Fibroblast of skin of abdomen (primary cell): Measurements from ENCODE around the gene GKN2.
A peak's percentile ranks its signal among the peaks of the same experiment; 100 is the strongest.
"Not testable (repeated sequence)": the region's sequence is repeated elsewhere in the genome, so short reads cannot be mapped to it uniquely, and the experiment has no call there.

ENCODE experiments used
- DNase-seq: peaks from one replicate; pipeline ENCODE4 v3.0.0-alpha.2; 2013

The GKN2 gene

DNA sequence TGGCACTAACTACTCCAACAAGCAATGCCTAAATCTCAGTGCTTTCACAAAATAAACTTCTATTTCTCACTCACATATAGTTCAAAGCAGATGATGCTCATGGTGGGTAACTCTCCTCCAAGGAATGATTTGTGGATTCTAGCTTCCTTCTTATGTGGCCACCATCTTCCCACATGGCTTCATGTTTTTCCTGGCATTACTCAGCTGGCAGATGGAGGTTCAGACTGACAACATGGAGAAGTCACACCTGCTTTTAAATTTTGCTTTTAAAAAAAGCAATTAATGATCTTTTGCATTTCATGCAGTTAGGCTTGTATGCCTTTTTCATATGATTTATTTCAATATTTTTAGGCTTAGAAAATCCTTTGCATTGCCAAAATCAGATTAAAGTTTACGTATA, 6.3 kb upstream of the GKN2 start:
- no peak for DNase-seq

DNA sequence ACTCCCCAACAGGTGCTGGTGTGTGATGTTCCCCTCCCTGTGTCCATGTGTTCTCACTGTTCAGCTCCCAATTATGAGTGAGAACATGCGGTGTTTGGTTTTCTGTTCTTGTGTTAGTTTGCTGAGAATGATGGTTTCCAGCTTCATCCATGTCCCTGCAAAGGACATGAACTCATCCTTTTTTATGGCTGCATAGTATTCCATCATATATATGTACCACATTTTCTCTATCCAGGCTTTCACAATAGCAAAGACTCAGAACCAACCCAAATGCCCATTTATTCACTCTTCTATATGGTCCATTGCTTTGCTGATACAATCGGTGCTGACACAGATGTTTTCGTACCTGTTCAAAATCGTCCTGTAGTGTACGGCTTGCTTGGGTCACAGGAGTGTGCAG, 2.7 kb upstream of the GKN2 start:
- not testable (repeated sequence) for DNase-seq

DNA sequence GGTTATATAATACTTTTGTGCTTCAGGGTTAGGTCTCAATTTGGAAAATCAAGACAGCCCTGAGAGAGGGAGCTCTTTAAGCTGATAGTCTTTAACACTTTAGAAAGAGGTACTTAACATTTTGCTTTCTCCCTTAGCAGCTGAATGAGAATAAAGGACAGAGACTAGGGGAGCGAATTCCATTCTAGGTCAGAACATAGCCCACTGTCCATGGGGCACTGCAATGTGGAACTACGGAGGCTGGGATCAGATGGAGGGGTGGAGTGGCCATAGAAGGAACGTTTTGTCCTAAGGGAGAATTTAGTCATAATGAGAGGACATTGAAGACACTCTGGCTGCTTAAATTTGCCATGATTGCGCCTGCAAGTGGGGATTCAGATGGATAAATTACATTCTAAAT, 794 bp downstream of the GKN2 start:
- DNase-seq = no peak

DNA sequence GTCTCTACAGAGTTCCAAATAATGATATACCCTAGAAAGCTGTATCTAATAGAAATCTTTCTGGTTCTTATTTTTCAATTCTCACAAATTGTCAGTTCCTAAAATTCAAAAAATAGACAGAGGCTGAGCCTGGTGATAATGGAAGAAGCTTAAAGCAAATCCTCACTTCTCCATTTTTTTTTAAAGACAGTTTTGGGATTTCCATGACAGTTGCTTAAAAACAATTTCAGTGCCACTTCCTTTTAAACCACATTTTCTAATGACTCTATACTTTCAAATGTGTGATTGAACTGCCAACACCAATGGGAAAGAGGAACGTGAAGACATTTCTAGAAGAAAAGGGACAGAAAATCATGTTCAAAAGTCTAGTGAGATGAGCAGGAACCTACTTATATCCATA, 4.0 kb downstream of the GKN2 start:
- DNase-seq = no peak

DNA sequence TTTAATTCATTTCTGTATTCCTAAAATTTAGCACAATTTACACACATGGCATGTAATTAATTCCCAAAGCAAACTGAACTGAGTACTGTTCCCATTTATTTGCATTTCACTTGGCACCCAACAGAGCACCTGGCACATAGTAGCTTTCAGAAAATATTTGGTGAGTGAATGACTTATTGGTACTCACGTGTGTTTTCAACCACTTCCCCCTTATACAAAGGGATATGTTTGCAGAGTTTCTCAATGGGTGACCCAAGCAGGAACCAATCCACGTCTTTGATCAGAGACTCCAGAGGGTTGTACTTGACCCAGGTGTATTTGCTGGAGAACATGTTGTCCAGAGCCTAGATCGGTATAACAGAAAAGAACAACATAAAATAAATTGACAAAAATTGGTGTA, 6.6 kb downstream of the GKN2 start:
- no peak for DNase-seq

DNA sequence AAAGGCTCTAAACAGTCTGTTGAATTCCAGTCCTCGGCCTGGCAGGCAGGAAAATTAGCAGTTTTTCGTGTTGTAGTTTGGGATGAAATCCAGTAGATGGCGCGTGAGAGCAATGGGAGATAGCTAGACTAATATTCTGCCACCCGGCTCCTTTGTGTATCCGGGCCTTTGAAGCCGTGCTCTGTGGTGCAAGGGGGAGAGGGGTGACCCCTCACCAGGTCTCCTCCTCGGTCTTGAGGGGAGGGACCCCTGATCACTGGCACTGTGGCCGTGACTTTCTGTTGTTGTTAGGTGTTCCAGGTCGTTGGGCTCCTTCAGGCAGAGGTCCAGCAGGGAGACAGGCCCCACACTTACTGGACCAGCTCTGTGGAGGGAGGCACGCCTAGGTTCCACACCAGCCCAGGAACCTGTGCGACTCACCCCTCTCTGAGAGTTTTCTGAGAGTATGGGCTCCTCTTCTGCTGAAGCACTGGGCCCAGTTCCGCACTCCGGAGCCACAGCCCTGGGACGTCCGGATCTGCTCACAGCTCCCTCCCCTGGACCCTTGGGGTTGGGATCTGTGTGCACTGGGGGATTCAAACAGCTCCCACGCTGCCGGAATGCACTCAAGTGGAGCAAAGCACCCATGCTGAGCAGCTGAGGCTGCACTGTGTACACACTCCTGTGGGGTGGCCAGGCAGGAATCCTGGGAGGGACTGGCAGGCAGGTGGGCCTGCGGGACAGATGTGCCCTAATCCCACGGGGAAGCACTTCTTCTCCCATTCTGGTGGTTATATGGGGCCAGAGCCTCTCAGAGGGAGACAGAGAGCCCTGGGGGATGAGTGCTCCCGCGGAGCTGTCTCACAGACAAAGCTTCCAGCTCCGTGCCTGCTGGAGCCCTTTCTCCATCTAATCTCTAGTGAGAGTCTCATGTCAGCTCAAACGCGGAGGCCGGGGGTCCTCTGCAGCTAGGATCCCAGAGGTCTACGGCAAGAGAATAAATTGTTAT, 8.8 kb downstream of the GKN2 start:
- peak; percentile 66 for DNase-seq

DNA sequence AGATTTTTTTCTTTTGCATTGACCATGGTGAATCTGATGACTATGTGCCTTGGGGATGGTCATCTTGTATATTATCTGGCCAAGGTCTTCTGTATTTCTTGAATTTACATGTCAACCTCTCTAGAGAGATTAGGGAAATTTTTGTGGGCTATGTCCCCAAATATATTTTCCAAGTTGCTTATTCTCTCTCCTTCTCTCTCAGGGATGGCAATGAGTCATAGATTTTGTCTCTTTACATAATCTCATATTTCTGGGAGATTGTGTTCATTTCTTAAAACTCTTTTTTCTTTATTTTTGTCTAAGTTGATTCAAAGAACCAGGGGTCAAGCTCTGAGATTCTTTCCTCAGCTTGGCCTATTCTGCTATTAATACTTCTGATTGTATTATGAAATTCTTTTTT, 9.9 kb downstream of the GKN2 start:
- DNase-seq = no peak

DNA sequence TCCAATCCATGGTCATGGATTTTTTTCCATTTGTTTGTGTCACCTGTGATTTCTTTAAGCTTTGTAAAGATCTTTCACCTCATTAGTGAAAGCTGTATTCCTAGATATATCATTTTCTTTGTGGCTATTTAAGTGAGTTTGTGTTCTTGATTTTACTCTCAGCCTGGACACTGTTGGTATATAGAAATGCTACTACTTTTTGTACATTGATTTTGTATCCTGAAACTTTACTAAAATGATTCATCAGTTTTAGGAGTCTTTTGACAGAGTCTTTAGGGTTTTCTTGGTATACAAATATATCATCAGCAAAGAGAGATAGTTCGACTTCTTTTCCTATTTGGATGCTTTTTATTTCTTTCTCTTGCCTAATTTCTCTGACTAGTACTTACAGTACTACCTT, 12.3 kb downstream of the GKN2 start:
- no peak for DNase-seq

DNA sequence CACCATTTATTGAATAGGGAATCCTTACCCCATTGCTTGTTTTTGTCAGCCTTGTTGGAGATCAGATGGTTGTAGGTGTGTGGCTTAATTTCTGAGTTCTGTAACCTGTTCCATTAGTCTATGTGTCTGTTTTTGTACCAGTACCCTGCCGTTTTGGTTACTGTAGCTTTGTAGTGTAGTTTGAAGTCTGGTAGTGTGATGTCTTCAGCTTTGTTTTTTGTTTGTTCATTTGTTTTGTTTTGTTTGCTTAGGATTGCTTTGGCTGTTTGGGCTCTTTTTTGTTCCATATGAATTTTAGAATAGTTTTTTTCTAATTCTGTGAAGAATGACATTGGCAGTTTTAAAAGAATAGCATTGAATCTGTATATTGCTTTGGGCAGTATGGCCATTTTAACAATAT, 12.7 kb downstream of the GKN2 start:
- DNase-seq = no peak

DNA sequence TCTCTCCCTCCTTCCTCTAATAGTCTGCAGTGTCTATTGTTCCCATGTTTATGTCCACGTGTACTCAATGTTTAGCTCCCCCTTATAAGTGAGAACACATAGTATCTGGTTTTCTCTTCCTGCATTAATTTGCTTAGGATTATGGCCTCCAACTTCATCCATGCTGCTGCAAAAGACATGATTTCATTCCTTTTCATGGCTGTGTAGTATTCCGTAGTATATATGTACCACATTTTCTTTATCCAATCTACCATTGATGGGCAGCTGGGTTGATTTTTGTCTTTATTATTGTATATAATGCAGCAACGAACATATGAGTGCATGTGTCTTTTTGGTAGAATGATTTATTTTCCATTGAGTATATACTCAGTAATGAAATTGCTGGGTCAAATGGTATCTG, 13.8 kb downstream of the GKN2 start:
- no peak for DNase-seq

DNA sequence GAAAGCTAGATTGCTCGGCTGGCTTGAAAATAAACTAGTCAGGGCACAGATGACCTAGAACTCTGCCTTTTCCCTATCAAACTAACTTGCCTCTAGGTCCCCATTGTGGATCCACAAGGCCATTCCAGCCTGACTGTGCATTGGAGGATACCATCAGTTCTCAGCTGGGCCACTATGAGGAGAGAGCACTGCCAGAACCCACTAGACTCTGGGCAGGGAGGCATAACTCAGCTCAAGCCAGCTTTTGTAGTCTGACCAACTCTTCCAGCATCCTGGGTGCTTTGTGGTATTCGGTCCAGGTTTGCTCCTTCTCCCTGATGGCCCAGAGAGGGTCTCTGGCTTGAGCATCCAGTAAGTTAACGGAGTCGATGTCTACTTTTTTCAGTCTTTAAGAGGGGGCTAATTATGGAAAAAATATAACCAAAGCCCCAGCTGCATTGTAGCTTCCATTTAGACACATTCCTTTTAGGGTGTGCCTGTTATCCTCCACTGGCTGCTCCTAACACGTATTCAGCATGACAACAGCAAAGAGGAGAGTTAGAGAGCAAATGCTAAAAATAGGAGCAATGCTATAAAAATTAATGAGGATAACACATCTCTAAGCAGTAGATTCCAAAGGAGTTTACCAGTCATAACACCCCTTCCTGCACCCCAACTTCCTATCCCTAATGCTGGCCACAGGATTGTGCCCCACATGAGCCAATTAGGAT, 15.2 kb downstream of the GKN2 start:
- no peak for DNase-seq

DNA sequence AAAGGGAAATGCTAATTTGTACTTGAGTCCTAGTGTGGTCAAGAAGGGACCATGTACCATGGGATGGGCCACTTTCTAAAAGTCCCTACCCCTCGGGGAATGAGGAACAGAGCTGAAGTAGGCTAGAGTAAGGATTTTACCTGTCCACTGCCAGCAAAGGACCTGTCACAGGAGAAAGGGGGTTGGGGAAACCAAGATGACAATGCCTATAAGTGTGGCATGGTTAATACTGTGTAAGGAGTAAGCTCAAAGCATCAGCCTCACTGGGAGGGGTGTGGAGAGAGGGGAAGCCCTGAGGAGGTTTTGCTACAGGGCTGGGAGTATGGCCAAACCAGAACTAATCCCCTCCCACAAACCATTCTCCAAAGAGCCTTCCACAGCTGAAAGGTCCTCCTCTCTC, 15.8 kb downstream of the GKN2 start:
- peak; percentile 43 for DNase-seq

DNA sequence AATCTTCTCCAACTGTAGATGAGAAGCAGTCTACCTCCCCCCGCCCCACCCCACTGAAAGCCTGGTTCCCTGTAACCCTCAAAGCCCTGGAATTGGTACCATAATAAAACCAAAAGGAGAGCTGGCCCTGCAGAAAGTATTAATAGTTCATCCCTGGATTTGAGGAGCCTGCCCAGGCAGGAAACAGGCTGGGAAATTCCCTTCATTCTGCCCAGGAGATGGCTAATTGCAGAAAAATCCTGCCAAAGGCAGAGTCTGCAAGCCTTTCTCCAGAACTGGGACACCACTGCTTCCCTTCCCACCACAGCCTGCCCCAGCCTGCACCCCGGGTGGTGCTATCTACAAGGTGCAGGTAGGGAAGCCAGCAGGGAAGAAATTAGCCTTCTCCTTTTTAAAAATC, 16.3 kb downstream of the GKN2 start:
- peak; percentile 74 for DNase-seq

DNA sequence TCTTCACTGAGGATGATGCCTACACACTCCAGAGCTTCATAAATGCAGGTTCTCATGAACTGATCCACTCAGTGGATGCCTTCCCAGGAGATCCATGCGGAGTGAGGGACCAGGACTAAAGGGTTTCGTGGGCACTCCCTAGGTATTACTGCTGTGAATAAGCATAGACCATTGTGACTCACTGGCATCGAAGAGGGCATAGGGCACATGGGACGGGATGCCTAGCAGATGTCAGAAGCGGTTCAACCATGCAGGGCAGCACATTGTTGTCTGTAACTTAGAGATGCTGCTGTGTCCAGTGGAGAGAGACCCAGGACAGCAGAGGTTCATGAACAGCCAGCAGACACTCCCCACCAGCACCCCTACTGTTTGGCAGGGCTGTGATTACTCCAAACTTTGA, 17.2 kb downstream of the GKN2 start:
- DNase-seq = no peak

DNA sequence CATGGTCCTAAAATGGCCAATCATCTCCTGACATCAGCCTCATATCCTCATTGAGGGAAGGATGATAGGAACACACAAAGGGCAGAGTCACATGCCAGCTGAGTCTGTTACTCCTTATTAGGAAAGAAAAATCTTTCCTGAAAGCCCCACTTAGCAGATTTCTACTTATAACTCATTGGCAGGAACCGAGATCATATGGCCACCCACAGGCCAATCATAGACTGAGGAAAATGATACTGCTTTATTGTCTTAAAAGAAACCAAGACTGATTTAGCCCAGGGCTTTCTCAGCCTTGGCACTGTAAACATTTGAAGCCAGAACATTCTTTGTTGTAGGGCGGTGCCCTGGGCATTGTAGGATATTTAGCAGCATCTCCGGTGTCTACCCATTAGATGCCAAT, 18.7 kb downstream of the GKN2 start:
- DNase-seq = no peak

DNA sequence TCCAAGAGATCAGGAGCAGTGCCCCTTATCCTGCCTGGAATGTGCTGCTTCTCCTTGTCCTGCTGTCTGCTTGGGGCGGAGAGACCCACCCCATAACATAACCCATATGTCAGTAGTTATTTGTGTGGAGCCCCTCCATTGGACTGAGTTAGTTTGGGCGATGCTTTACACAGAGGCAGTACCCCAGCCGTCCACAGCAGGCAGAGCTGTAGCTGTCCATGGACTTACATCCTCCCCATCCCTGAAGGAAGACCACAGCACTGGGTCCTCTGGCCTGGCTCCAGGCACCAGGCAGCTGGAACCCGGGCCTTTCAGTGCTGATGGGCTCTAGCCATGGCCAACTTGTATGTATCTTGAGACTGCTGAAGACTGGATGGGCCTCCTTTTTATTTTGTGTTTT, 20.3 kb downstream of the GKN2 start:
- no peak for DNase-seq

DNA sequence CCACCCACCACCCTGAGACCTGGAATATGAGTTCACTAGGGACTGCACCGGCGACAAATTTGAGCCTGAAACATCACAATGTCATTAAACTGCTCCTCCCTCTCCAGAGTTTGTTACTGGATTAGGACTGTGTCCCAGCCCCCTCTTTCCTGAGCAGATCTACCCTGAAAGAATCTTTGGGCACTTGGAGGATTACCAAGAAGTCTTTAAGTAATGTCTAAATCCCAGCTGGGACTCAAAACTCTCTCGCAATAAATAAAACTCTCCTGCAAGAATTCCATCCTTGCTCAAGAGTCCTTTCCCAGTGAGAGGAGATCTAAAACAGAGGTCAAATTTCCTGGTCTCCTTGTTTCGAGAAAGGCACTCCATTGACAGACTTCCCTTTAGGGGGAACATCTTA, 20.9 kb downstream of the GKN2 start:
- peak; percentile 74 for DNase-seq

DNA sequence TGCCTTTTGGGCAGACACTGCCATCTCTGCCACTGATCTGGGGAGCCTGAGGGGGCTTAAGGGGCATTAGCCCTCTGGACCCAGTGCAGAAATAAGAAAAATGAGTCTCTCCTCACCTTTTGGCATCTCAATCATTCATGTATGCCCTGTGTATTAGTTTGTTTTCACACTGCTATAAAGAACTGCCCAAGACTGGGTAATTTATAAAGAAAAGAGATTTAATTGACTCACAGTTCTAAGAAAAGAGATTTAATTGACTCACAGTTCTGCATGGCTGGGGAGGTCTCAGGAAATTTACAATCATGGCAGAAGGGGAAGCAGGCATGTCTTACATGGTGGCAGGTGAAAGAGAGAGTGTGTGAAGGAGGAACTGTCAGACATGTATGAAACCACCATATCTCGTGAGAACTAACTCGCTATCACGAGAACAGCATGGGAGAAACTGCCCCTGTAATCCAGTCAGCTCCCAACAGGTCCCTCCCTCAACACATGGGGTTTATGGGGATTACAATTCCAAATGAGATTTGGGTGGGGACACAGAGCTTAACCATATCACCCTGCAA, 21.5 kb downstream of the GKN2 start:
- no peak for DNase-seq

DNA sequence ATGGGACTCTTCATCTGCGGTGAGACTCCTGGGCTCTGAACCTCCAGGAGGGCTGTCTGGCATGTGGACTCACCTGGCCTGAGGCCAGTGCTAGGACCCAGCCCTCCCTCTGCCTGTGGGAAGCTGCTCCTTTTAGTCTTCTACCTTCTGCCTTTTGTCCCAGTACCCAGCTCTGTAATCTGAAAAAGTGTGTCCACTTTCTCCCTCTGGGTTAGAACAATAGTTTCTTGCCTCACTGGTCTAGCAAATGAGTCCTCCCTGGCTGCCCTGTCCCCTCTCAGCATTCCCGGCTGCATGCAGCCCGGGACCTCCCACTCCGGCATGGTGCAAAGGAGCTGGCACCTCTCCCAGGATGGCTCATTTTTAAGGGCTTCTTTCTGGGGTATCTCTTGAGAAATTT, 25.9 kb downstream of the GKN2 start:
- DNase-seq = no peak

DNA sequence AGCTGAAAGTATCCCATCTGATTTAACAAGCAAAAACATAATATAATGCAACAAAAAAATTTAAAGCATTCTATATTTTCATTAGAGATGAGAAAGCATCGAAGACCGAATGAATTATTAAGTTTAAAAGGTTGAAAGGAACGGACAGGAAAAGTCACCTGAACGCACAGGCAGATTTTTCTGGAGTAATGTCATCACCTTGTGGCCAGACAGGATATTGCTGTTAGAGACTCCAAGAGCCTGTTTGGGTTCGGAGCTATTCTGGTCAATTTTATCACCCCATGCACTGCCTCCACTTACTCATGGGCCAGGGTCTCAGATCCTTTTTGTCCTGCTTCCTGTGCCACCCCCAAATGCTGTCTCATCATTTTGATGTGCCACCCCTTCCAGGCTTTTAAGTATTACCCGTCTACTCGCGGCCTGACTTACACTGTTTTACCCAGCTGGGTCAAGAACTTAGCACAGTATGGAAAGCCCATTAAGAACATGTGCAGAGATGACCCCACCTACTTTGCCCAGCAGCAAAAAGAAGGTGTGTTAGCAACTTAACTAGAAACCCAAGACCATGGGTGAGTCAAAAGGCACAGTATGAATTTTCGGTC, 27.3 kb downstream of the GKN2 start:
- DNase-seq = peak; percentile 22

DNA sequence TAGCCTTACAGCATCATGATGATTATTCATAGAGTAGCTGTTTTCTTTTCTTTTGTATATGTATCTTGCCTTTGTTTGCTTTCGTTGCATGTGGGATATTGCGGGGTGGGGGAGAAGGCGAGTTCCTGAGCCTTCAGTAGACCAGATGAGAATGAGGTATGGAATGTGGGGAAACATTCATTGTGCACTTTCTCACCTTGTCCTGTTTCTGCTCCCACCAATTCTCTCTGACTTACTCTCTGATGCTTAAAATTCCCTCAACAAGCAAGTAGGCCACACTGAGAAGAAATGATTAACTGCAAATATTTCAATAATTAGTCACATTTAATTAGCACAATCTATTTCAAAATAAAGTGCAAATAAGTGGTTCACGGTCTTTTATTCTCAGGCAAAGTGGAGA, 31.0 kb downstream of the GKN2 start:
- no peak for DNase-seq

DNA sequence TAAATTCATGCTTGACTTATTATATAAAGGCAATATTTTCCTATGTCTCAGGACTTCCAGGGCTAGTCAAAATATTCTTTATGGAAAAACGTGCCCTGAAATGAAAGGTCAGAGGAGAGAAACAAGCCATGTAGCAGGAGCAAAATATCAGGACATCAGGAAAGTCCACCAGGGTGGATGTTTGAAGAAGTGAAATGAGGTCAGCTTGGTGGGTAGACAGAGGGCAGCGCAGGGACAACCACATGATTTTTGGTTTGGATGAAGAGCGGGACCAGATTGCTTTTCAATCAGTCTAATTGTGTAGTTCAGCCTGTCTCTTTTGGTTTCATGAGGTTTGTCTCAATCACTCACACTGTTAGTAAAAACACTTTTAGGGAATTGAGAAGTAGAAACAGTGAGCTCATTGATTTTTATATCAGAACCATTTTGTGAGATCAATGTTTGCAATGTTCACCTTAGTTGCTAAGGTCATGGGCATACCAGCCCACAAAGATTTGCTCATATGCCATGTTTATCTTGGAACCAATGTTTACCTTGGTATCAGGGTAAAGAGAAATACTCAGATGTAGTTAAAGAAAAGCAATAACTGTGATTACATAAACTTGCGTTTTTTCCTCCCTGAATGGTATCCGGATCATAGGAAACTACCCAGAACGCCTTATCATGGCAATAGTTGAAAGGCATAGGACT, 32.1 kb downstream of the GKN2 start:
- DNase-seq = no peak

DNA sequence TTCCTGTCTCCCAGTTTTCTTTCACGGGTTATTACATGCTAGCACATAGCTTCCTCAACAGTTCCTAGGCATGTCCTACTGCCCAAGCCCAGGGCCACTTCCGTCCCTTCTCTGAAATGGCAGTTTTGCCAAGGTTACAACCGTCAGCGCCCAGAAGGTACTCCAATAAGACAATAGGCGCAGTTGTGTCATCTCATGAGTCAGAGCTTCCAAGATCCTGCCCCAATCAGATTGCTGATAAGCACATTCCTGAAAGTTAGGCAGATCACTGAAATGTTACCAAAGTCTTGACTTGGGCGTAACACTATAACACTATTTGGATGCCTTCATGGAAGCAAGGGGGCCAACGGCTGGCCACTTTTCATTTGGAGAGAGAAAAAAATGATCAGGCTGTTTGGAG, 34.2 kb downstream of the GKN2 start:
- no peak for DNase-seq
